Lung microvascular endothelial cell (primary cell): ENCODE measurements around the gene TOM1L2. TPM values are rescaled to one million over a fixed set of nuclear protein-coding genes. Genes with fewer than 3 reads are reported as not detected.

Experiments used
- DNase-seq, 2 donors: peaks; one replicate each; pipeline versions ENCODE4 v3.0.0 to v3.0.0-alpha.2; 2010; ENCODE audit warnings: low read depth in 2 of 2
- total RNA-seq: library from RNA; depleted of rRNA; stranded (reverse); fragments of >200 nt; gene quantifications from 2 replicates; pipeline ENCODE4 v1.2.1, GENCODE V29; 2014

The TOM1L2 gene
- total RNA-seq, 1 donor from 2014 or later = 18.5 TPM

- DNase-seq = no peak
Observed at GRCh38 chr17:17849147-17849820, 122.9 kb downstream of the TOM1L2 start.

- no peak for DNase-seq
Observed at GRCh38 chr17:17848311-17849082, 123.7 kb downstream of the TOM1L2 start.

- no peak for DNase-seq
Observed at GRCh38 chr17:17847726-17848125, 124.5 kb downstream of the TOM1L2 start.

DNA sequence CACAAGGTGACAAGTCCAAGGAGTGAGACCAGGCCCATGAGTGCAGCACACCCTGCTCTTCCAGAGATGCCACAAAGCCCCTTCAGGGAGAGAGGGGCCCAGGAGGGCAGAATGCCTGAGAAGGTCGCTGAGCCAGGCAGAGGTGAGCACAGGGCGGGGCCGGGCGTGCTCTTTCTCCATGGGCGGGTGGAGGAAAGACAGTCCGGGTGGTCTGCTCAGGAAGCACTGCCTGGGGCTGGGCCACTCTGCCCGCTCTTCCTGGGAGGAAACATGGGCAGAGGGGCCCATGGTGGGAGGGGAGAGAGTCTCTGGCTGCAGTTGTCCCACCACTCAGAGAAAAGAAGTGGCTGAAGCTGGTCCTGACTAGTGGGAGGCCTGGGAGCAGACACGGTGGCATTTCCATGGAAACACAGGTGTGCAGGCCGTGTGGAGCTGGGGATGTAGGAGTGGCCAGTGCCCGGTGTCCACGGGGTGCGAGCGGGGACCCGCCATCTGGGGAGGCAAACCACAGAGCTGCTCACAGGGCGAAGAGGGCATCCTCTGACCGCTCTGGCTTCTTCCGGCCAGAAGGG lies 125.0 kb downstream of the TOM1L2 start:
- no peak for DNase-seq

- DNase-seq = no peak
Observed at GRCh38 chr17:17846645-17847044, 125.6 kb downstream of the TOM1L2 start.

GRCh38 chr17:17846003-17846402 lies 126.2 kb downstream of the TOM1L2 start:
- no peak for DNase-seq

DNA sequence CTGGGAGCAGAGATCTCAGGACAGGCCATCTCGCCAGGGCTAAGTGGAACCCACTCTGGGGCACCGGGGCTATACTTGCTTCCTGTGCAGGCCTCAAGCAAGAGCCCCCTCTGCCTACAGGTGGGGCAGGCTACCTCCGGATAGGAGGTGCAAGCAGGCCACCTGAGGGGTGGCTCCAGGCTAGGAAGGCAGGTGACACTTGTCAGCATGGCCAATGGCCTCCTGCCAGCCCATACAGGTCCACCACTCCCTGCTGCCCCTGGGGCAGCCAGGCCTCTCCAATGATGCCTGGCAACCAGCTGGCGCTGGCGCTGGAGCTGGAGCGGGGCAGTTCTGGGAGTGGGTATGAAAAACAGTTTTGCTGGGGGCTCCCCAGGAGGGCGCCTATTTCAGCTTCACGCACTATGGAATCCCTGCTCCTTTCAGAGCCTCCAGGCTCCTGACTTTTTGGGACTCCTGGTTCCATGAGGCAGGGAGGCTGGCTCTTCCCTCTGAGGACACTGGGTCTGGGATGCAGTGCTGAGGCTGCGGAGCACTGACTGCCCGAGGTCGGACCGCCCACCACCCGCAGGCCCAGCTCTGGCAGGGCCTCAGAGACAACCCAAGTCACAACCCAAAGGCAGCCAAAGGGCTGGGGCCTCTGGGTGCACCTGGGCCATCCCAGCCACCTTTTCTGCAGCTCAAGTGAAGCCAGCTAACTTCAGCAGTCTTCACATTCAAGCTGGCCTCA lies 127.0 kb downstream of the TOM1L2 start:
- no peak for DNase-seq

DNA sequence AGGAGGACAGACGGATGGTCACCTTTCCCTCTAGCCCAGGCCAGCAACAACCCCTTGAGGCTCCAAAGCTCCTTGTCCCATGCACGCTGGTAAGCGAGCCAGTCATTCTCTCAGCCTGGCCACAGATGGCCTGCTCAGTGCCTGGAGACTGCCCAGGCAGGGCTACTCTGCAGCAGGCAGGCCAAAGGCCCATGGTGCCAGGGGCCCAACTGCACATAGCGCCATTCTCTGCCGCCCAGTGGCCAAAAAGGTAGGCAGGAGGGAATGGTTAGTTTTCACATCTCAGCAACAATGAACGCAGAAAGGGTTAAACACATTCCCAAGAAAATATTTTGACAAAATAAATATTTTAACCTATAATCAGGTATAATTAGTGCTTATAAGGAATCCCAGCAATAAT lies 127.7 kb downstream of the TOM1L2 start:
- DNase-seq = no peak

- no peak for DNase-seq
Observed at GRCh38 chr17:17844079-17844478, 128.1 kb downstream of the TOM1L2 start.

DNA sequence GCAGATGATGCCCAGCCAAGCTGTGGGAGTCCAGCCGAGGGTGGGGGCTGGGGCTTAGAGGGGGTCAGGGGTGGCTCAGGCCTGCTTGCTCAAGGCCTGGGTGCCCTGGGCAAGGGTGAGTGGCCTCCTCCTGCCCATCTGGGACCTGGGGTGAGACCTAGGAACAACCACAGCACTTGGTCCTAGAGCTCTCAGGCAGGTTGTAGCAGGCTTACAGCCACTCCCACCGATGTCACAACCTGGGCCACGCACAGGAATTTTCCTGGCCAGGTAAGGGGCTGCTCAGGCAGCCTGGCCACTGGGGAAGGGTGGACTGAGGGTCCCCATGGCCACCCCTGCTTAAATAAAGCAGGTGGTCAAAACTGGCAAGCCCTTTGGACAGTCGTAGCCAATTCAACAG lies 129.1 kb downstream of the TOM1L2 start:
- no peak for DNase-seq

DNA sequence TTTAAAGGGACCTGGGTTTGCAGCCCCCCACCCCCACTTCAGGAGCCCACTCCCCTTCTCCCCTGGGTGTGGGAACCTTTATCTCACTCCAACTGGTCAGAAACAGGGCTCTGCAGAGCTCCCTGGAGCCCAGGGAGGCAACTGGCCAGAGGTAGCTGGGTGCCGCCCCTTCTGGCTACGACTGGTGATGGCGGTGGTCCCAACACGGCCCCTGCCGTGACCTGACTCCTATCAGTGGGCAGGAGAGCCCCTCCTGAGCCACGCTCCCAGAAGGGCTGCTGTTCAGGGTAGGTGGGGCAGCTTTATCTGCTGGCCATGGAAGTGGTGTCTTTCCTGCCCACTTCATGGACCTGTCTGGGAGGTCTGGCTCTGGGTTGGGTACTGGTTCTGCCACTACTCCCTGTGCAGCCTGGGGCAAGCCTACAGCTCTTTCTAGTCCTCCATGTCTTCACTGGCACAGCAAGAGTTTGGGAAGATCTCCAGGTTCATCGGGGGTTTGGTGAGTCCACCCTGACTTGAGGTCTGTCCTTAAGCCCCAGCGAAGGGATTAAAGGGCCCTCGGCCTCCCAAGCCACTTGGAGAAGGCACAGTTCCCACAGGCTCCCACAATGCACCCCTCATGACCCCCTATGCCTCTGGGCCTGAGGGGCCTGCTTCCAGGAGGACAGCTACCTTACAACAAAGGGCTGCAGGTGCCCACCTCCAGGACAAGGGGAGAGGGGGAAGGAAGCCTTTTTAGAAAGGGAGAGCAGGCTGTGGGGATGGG lies 129.9 kb downstream of the TOM1L2 start:
- DNase-seq = no peak

DNA sequence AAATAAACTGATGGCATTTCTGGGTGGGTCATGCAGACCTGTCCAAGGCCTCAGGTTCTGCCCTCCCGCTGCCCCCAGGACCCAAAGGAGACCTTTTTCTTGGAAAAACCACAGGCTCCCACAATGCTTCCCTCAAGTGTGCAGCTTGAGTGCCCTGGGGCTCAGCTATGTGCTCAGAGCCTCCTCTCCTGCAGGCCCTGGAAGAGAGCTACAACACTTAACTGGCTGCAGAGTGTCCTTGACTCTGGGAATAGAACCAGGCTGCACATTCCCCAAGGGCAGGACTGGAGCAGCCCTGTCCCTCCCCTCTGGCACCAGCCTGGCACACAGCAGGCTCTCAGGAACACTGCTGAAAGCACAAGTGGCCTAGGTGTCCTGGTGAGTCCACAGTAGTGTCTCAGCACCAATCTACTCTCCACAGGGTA lies 130.6 kb downstream of the TOM1L2 start:
- DNase-seq = no peak

DNA sequence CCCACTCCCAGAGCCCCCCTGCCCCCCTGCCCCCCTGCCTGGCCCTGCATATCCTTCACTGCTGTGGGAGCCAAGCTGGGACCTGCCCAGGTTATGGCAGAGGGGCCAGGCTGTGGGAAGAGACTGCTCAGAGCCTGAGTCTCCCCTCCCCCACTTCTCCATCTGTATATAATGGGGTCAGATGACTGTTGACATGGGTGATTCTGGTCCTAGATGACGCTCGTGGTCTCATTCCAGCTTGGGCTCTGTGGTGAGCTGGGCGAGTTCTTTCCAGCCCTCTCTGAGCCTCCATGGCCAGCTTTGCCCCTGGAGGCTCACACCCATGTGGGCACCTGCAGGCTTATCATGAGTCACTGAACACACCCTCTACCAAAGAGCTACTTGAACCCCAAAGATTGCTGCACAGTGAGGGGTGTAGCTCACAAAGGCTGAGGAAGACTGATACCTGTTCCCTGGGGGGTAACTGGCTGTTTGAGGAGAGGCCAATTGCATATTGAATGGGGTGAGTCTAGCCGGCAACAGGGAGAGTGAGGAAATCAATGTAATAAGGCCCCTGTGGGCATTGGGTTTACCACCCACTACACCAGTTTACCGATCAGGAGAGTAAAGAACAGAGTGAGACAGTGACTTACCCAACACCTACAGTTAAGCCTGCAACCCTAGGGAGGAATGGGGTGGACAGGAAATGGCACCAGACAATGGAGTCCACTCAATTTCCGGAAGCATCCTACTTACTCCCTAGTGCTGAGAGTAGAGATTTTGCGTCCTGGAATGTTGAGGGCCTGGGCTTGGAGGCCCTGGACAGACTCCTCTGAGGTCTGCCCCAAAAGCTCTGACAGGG lies 131.2 kb downstream of the TOM1L2 start:
- peak; percentile 37 to 48 for DNase-seq

- peak; percentile 81 to 88 for DNase-seq
Observed at GRCh38 chr17:17839791-17840707, 132.2 kb downstream of the TOM1L2 start.

DNA sequence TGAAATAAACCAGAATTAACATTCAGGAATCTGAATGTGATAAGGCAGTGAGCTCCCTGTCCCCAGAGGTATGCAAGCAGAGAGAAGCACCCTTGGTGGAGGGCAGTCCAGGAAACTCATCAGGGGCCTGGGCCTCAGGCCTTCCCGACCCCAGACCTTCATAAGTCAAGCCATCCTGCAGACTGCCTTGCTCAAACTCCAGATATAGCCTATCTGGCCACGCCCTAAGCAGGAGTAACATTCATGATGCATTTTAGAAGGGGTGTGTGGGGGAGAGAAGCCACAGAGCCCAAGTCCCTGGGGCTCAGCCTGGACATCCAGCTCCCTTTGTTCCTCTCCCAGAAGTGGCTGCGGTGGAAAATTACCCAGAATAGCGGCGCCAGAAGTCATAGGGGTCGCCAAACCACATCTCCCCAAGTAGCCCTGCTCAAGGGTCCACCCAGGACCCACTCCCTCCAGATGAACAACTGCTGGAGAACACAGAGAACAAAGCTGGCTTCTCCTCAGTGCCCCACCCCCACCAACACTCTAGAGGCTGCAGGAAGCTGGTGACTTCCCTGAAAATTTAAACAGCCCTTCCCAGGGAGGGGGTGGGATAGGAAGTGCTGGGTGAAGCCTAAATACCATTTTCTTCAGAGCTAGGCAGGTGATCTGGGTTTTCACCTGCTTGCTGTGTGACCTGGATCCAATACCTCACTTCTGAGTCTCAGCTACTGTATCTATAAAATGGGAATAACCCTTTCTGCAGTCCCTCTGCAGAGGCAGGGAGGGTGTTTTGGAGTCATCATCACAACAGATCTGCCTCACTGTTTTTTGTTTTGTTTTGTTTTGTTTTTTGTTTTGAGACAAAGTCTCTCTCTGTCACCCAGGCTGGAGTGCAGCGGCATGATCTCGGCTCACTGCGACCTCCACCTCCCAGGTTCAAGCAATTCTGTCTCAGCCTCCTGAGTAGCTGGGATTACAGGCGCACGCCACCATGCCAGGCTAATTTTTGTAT lies 133.9 kb downstream of the TOM1L2 start:
- DNase-seq = peak; percentile 64 to 67

GRCh38 chr17:17837380-17837821 lies 134.8 kb downstream of the TOM1L2 start:
- peak in 1 of 2 donors; percentile 87 for DNase-seq

- peak; percentile 61 to 63 for DNase-seq
Observed at GRCh38 chr17:17836818-17837379, 135.3 kb downstream of the TOM1L2 start, which contains the start of gene SREBF1. TSS of gene SREBF1 (minus strand) at chr17:17836986. CDS start at chr17:17836817, 169 bp downstream.
